Glomerular visceral epithelial cell (primary cell): ENCODE measurements around the gene TWIST2.

Experiments
- DNase-seq: peaks from one replicate; pipeline ENCODE4 v3.0.0-alpha.2; 2016; ENCODE audit errors: extremely low spot score

TWIST2 gene

DNA sequence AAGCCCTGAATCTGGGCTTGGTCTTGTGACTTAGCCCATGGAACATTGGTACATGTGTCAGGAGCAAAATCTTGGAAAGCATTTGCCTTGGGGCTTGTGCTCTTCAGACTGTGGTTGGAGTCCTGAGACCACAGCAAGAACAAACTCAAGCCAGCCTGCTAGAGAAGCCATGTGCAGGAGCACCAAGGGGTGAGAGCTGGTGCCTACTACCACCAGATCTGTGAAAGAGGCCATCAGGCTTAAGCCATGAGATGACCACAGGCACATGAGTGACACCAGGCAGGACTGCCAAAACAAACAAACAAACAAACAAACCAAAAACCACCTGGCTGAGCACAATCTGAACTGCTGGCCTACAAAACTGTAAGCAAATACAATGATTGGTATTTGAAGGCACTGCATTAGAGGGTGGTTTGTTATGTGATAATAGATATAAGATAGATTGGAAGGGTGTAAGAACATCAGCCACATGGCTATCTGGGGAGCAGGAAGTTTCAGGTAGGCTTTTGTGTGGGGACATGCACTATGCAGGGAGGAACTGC, 9.0 kb upstream of the TWIST2 start:
- no peak for DNase-seq

DNA sequence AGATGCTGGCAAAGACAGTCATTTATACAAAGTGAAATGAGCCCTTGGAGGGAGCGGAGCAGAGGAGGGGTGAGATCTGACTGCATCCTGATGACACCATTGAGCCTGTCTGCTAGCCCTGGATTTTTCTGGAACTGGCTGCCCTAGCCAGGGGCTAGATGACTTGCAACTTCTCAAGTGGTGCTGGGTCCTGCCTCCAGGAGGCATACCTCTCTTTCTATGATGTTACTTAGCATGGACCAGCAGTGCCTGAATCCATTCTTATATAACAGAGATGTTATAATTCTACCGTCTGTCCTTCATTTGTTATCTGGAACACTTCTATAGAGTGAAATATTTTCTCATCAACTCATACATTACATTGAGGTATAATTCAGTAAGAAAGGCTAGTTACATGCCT, 8.5 kb upstream of the TWIST2 start:
- no peak for DNase-seq

DNA sequence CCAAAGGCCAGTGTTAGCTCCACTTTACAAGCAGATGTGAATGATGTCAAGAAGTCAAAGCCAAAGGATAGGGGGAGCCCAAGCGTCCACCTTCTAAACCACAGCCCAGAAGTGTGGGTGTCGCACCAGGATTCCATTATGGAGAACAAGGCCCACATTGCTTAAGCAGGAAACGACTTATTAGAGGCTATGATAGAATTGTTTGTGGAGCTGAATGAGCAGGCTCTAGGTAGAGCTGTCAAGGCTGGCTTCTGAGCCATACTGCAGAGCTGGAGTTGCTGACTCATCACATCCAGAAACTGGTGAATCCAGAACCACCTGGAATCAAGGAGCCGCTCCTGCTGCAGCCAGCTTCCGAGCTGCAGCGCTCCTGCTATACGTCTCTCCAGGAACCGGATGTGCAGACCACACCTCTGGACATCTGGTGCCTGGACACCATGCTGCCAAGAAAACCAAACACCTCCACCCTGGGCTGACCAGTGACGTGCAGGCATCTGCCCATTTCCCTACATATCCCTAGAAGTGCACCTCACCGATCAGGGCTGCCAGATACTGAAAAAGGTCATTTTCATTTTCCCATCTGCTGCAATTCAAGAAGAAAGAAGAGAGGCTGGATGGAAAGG, 6.2 kb upstream of the TWIST2 start:
- DNase-seq: no peak

DNA sequence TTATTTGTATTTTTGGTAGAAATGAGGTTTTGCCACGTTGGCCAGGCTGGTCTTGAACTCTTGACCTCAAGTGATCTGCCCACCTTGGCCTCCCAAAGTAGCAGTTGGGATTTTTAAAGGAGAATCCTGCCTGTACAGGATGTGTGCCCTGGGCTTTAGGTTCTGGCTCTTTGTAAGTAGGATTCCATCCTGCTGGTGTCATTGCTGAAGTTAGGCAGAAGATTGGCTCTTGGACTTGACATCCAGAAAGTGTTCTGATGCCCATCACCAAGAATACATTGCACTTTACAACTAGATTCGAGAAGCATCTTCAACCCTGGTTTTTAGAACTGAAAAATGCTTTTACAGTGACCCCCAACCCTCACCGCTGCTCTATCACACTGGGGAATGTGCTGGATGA, 4.4 kb upstream of the TWIST2 start:
- no peak for DNase-seq

DNA sequence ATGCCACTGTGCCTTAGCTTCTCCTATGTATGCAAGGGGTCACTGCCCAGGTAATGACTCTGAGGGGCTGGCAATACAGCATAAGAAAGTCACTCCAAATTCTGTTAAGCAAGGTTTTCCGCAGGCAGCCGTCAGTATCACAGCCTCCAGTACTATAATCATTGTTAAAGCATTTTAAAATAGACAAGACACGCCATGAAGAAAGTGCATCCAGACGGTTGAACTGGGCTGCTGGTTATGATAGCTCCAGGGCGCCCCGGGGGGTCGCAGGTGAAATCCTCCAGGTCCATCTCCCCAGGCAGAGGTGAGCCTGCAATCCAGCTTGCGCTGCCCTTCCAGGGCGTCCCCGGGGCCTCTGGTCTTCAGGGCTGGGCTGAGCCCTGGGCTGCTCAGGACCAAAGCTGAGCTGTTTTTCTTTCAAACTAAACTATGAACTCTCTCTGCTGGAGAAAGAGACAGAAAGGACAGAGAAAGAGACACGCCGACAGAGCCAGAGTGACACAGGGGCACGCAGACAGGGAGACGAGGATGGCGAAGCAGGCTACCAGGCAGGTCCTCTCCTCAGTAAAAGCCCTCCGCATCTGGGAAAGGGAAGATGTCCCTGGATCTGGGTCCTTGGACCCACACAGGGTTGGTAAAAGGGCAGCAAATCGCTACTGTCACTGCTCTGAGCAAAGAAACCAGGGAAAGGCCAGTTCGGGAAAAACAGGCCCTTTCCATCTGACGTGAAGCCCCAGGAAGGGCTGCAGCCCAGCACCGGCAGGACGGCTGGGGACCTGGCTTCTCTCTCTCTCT, 2.1 kb upstream of the TWIST2 start:
- no peak for DNase-seq

DNA sequence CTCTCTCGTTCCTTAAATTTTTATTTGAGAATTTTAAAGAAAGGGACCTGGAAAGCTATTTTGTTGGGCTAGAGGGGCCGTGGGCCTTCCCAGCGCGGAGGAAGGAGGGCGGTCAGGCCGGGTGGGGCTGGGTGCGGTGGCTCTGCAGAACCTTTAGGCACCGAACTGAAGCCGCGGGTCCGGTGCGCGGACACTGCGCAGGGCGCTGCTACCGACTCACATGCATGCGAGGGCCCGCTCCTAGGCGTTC, 1.6 kb upstream of the TWIST2 start:
- no peak for DNase-seq

DNA sequence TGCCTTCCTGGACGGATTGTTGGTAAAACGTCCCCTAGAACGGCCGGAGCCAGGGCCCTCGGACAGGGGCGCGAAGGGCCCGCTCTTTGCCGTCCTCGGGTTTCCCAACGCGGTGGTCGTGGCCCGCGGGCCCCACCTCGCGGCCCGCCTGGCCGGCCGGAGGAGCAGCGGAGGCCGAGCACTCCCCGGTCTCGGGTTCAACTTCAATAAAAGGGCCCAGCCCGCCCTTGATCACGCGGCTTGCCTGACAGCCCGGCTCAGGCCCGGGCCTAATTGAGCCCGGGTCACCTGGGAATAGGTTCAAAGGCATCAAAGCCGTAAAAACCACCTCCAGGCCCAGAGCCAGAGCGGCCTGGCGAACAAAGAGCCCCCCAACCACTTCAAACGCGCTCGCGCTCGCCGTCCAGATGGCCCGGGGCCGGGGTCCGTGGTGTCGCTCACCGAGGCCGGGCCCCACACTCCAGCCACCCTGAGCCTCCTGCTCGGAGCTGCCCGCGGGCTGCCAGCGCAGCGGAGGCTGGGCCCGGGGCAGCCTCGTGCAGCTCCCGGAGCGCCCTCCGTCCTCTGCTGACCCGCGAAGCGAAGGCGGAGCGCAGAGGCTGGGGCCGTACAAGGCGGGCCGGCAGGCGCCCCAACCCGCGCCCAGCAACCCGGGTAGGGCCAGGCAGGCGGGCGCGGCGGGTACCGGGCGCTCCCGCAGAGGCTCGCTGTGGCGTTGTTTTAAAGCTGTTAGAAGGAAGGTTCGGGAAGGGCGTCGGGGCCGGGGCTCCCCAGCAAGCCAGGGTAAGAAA, 1.1 kb upstream of the TWIST2 start:
- no peak for DNase-seq

DNA sequence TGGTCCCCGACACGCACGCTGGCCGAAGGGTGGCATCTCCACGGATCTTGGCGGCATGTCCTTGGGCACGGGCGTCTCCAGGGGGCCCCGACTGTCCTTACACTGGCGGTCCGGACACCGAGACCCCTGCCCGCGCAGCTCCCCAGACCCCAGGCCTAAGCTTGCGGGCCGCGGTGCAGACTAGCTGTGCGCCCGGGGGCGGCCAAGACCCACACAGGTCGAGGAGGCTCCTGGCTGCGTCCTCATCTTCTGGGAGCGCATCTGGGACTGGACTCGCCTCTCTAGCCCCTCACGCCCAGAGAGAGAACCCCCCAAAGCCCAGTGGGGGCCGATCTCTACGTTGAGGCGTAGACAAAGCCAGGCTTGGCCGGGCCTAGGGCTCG, 475 bp upstream of the TWIST2 start:
- no peak for DNase-seq

DNA sequence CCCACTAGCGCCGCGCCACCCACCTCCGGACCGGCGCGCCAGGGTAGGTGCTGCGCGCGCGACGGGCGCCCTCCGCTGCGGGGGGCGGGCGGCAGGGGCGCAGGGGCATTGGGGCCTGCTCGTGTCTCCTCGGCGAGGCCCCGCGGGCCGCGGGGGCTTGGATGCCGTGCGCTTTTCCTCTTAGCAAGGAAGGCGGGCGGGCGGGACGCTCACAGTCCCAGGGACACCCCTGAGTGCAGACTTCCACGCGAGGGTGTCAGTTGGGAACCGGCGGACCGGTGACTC, 748 bp downstream of the TWIST2 start:
- DNase-seq: no peak

DNA sequence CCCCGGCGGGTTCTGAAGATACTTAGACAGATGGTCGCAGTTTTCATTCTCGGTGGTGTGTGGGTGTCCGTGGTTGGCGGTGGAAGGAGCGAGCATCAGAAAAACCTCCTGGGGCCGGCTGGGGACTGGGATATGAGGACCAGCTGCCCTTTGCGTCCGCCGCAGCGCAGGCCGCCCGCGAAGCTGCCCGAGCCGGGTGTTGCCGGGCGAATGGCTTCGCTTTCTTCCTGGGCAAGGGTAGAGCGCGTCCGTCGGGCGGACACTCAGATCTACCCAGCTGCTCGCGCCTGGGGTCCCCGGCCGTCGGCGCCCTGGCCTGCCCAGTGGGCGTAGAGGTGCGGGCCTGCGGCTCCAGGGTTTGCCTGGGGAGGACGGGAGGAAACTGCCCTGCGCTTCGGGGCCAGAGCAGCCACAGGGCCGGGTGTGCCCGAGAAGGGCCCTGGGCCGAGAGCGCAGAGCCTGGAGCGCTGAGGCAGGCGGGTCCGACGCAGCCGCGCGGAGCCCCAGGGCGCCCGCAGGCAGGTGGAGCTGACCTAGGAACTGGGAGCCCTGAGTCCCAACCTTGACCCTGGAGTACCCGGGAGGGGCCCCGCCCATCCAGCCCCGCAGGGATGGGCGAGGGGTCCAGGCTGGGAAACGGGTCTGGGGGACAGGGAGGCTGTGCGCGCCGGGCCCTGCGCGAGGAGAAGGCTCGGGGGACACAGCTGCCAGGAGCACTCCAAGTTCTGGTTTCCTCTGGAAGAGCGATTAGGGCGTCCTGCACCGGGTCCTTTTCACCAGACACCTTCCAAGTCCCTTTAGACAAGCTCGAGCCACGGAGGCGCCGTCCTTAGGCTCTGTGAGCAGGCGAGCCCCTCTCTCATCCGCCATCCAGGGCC, 1.3 kb downstream of the TWIST2 start:
- DNase-seq: no peak

DNA sequence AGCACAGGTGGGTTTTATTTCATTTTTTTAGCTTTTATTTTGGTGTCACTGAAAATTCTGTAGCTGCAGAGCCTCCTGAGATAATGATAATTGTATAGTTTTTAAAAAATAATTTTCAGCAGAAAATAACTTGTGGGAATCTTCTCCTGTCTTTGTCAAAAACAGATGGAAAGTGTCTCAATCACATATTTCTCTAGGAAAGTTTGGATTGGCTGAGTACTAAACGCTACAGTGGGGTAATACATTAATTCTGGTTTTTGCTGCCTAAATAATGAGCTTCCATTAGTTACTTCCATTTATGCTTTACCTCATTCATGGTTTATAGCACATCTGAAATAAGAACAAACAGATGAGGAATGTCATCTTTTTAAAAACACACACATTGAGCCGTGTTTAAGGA, 2.2 kb downstream of the TWIST2 start:
- DNase-seq: no peak

DNA sequence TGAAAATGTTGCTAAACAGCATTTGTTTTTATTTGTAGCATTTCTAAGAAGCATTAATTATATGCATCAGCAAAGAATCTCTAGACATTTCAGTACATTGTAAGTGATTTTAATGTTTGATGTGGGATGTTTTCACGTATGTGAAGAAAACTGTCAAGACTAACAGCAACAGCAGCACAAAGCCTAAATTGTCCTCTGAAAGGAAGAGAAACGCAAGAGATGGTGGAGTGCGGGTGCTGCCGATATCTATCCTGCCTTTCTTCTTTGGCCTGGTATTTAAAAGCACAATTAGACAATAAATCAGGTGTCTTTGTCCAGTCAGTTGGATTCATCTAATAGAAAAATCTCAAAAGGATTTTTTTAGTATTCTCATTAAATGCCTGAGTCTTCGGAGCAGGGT, 3.1 kb downstream of the TWIST2 start:
- no peak for DNase-seq

DNA sequence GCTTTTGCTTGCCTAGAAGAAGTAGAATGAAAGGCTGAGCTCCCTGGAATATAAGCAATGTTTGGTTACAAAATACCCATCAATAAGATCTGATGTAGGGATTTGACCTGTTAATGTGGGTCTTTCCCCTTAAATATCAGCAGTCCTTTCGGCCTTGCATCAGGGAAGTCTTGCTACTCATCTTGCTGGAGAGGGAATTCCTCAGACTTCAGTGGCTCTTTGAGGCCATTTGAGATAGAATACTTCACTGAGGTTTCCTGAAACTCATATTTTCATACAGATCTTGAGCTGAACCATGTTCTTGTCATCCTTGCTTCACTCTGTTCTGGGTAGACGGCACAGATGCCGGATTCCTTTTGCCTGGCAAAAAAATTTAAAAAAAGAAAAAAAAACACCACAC, 3.9 kb downstream of the TWIST2 start:
- DNase-seq: no peak

DNA sequence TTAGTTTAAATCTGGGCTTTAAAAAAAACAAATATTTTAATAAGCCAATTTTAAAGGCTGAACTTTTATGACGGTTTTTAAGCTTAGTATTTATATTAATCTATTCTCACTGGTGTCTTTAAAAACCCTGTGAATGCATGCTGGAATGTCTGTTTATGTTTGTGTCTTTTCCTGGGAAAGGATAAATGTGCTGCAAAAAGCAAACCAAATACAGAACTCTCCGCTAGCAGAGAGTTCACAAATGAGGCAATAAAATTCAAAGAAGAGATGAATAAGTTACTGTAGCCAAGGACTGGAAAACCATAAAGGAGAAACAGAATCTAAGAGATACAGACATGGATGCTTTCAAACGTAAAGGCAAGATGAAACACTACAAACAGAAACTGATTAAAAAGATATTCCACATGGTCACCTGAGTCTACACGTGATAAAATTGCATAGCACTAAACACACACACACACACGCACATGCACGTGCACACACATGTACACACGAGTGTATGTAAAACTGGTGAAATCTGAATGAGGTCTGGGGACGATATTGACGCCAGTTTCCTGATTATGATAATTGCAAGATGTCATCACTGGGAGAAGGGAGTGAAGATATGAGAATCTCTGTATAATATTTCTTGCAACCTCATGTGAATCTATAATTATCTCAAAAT, 4.5 kb downstream of the TWIST2 start:
- no peak for DNase-seq

DNA sequence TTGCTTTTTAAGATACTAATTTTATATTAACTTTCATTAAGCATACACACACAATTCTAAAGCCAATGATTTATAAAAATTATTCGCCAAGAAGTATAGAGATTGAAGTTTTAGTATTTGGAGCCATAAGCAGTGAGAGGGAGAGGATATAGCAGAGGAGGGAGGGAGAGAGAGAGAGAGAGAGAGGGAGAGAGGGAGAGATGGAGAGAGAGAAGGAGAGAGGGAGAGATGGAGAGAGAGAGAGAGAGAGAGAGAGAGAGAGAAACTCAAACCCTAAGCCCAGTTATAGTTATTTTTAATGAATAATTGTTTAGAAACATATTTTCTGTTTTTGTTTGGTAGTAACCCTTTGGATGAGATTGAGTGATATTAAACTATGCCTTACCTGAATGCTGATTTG, 5.3 kb downstream of the TWIST2 start:
- no peak for DNase-seq

DNA sequence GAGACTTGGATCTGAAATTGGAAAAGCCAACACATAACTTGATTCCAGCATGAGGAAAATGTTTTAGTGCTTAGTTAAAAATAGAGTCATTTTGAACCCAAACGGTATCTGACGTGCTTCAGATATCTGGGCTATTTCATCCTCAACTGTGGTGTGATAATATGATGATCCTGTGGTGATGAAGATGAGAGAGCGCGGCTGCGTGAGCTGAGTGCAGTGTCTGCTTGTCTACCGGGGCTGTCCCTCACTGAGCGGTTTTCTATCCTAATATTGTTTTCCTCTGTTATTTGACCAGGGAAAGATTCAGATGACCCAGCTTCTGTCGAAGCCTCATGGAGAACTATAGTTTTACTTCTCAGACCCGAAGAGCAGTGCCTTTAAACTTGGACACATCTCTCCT, 5.8 kb downstream of the TWIST2 start:
- no peak for DNase-seq

DNA sequence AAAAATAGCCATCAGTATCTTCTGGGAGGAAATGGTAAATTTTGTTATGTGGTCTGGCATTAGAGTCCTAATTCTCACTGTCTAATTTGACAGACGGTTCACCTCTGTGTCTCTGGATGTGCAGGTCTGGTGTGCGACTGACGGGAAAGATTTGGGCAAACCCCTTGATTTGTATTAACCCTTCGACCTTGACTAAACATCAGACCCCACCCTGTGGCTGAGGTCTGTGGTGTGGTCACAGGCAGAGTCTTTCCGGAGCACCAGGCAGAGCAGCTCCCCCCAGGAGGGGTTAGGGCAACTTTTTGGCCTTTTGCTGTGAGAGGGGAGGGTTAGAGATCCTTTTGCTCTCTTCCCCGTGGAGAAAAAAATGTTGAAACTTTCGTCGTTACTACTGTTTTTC, 6.4 kb downstream of the TWIST2 start:
- DNase-seq: no peak

DNA sequence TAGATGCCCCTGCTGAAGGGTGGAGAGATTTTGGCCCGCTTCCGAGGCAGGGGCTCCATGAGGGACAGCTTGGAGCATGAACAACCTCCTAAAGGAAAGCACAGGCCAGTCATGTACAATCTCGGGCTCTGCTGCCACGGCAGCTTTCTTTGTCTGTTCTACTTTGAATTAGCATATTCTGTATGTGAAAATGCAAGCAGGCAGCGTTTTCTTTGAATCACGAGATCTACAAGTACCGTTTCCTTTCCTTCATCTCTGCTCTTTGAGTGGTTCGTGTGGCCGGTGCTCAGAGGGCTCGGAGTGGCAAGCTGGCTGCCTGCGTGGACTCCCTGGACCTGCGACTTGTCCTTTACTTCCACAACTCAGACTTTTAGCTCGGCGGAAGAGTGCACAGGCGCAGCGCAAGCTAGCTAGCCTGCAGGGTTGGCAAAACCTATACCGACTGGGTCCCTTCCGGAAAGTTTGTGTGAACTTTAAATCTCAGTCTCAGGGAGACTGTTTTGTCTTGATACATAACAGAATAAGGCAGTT, 6.9 kb downstream of the TWIST2 start:
- DNase-seq: no peak

DNA sequence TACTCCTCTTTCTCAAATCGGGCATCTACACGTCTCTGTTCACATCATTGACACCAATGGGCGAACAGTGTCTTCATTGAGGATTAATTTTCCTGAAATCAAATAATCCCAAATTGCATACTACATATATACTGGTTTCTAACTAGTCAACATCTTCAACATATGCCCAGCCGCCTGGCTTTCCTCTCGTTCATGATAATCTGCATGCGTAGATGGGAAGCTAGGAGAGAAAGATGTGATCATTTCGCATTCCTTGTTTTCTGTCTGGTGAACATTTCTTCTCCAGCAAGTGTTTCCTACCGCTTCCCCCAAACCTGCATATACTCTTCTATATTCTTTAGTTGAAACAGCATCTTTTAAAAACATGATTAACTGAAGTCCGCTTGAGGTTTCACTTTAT, 7.4 kb downstream of the TWIST2 start:
- no peak for DNase-seq

DNA sequence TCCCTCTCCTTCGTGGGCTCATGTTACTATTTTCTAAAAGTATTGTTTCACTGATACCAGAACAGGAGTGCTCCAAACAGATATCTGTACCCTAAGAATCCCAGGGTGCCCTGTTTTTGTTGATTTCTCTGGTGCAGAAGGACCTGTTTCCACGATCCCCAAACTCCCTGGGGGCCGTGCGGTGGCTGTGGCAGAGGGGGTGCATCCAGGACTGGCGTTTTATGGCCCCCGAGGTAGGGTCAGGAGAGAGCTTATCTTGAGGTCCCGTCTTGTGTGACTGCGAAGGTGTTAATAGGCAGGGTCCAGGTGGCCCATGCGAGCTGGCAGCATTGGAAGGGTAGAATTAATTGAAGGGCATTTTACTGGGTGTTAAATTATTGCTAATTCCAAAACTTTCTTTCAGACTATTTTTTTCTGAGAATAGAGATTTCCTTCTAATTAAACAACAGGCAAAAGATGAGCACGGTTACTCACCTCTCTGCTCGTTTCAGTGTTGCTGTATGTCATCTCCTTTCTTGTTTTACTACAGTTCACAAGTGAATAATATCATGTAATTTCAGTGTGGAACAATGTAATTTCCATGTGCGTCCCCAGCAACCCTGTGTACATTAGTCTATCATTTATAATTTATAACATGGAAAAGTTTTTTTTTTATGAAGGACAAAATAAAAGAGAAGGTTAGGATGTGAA, 8.2 kb downstream of the TWIST2 start:
- no peak for DNase-seq
